ENCODE measurements around the gene B9D1. TPM values are rescaled to one million over a fixed set of nuclear protein-coding genes. Genes with fewer than 3 reads are reported as not detected.

The B9D1 gene
- total and polyA plus RNA-seq, 9 of the 15 experiments (the other 6 are each of a cell fraction or from before 2014, with no cell fraction given) = 8.9 to 28.0 (median 17.9) TPM

- no peak for TF ChIP-seq MAX (CRISPR knock-in tag; IDR thresholded peaks at IDR 0.05)
- TF ChIP-seq ZNF12 (CRISPR knock-in tag; IDR thresholded peaks at IDR 0.05) = no peak
- no peak for TF ChIP-seq CEBPB (tag; IDR thresholded peaks at IDR 0.05)
- 0 out of 2 replicates have a peak, but pooled peaks have one; percentile 2 for TF ChIP-seq NFRKB (IDR thresholded peaks at IDR 0.05; ENCODE audit: low read depth)
Measured at GRCh38 chr17:19304751-19305150, 57.8 kb downstream of the B9D1 start (continued).

- peaks cover 26 to 34% of the 10 kb centered on the region in 2 experiments for H3K4me1 ChIP-seq (replicated peaks in 1 of 2; ENCODE audit: control insufficient read depth in 2 of 2, insufficient read depth in 2 of 2, low read length in 2 of 2)
- TF ChIP-seq ZNF174 (CRISPR knock-in tag; IDR thresholded peaks at IDR 0.05) (no peak), ZNF217 (CRISPR knock-in tag; IDR thresholded peaks at IDR 0.05) (no peak), HDAC1 (IDR thresholded peaks at IDR 0.05) (no peak), RBFOX2 (IDR thresholded peaks at IDR 0.05; ENCODE audit: low read depth, low read length) (peak; percentile 44), ZNF444 (CRISPR knock-in tag; IDR thresholded peaks at IDR 0.05) (no peak), JUN (IDR thresholded peaks at IDR 0.05; ENCODE audit: borderline replicate concordance, low read depth, low read length) (peak; percentile 81), JUN (CRISPR knock-in tag; IDR thresholded peaks at IDR 0.05; ENCODE audit: borderline replicate concordance) (0 out of 2 replicates have a peak, but pooled peaks have one; percentile 56), ARID3B (CRISPR knock-in tag; IDR thresholded peaks at IDR 0.05; ENCODE audit: borderline replicate concordance) (no peak), ZNF668 (CRISPR knock-in tag; IDR thresholded peaks at IDR 0.05) (no peak), THRB (CRISPR knock-in tag; conservative IDR thresholded peaks at IDR 0.05) (no peak), CTBP1 (IDR thresholded peaks at IDR 0.05; ENCODE audit: borderline replicate concordance) (peak; percentile 24; the same call in 1 of the 2 replicates), U2AF1 (optimal IDR thresholded peaks at IDR 0.05; ENCODE audit: low read depth, low read length) (no peak), GABPA (tag; conservative IDR thresholded peaks at IDR 0.05; ENCODE audit: low read depth) (0 out of 2 replicates have a peak, but pooled peaks have one; percentile 35), TCFL5 (CRISPR knock-in tag; conservative IDR thresholded peaks at IDR 0.05) (0 out of 2 replicates have a peak, but pooled peaks have one; percentile 20)
- TF ChIP-seq, protein P1, sequence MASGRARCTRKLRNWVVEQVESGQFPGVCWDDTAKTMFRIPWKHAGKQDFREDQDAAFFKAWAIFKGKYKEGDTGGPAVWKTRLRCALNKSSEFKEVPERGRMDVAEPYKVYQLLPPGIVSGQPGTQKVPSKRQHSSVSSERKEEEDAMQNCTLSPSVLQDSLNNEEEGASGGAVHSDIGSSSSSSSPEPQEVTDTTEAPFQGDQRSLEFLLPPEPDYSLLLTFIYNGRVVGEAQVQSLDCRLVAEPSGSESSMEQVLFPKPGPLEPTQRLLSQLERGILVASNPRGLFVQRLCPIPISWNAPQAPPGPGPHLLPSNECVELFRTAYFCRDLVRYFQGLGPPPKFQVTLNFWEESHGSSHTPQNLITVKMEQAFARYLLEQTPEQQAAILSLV (tag; IDR thresholded peaks at IDR 0.05) = no peak
Measured at GRCh38 chr17:19304209-19304608, 58.3 kb downstream of the B9D1 start.

More at GRCh38 chr17:19304209-19304608, 58.3 kb downstream of the B9D1 start:
- H3K9me3 ChIP-seq (replicated peaks; ENCODE audit: control insufficient read depth, insufficient read depth, low read depth, low read length) = no peaks in the 10 kb centered on the region
- H3K79me2 ChIP-seq (ENCODE audit: control insufficient read depth, insufficient read depth, low read length) = peaks cover 7% of the 10 kb centered on the region; the same call in 1 of the 3 replicates
- H3K9me1 ChIP-seq (ENCODE audit: control insufficient read depth, insufficient read depth, low read length) = peaks cover 7% of the 10 kb centered on the region
- H3K27ac ChIP-seq (ENCODE audit: extremely low read depth, low read depth, low read length) = peak overlapping the region; percentile 85
- WGBS (ENCODE audit: insufficient coverage, low coverage, missing lambda C conversion rate) = 18% methylated on average over 5 of the region's 7 CpGs
- ATAC-seq = peak; percentile 94
- no peak overlapping the region for H3K4me3 ChIP-seq
- BruUV-seq (replicated peaks) = no TSS peak
- H3K36me3 ChIP-seq (ENCODE audit: control insufficient read depth, insufficient read depth, low read length) = no peaks in the 10 kb centered on the region
- ChIA-PET POLR2A (interaction anchor here (1.0 to 1.2 kb wide), 3 partner anchors 10 to 18 kb away, joined by 3 to 5 read pairs (median 3); no protein-coding TSS in a partner anchor), CTCF (ENCODE audit: low intra/inter-chr PET ratio) (no interaction called here)
- peak overlapping the region; percentile 43 to 86; a peak in 3 of 4 replicates for H3K9ac ChIP-seq (ENCODE audit: insufficient read depth in 1 of 2, low read depth in 2 of 2, low read length in 2 of 2)
- peak; percentile 25 to 72 (median 45) for DNase-seq (ENCODE audit: extremely low read depth in 1 of 4, low spot score in 3 of 4)
- in situ Hi-C loops (cut with MboI) = no loop called here
- H4K20me1 ChIP-seq (replicated peaks; ENCODE audit: control insufficient read depth, insufficient read depth, low read length) = no peaks in the 10 kb centered on the region
- intact Hi-C loops (cut with micrococcal nuclease) = no loop called here
- peak; percentile 87 for FAIRE-seq
- no peaks in the 10 kb centered on the region for H3K27me3 ChIP-seq (ENCODE audit: control insufficient read depth in 2 of 2, insufficient read depth in 2 of 2, low read length in 2 of 2)
- peak overlapping the region; percentile 54 for H3K4me2 ChIP-seq (ENCODE audit: insufficient read depth, low read length)
- peak overlapping the region; percentile 69 for H2AFZ ChIP-seq (ENCODE audit: low read depth, low read length)

Data from K562 (cell line).